ENCODE measurements around the gene ZNG1F.
"Not testable (repeated sequence)": the region's sequence is repeated elsewhere in the genome, so short reads cannot be mapped to it uniquely, and the experiment has no call there.

Gene ZNG1F

GRCh38 chr9:41123812-41124211 lies 65.3 kb downstream of the ZNG1F start:
- not testable (repeated sequence) for FAIRE-seq; DNase-seq (ENCODE audit: low spot score)

DNA sequence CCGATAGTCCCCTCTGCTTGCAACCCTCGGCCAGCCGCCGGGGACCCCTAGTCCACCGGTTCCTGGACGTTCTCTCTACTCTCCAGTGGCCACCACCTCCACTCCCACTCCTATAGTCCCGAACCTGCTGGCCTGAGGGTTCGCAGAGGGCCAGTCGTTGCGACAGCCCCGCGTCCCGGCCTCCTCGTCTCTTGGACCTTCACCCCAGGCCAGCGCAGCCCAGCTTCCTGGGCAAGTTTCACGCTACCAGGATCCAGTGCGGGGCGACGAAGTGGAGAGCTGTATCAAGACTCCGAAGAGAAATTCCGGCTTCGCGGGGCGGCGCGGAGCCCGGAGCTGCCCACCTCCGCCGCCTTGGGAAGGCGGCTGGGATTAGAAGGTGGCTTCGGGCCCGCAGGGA lies 65.7 kb downstream of the ZNG1F start:
- FAIRE-seq; DNase-seq (ENCODE audit: low spot score): not testable (repeated sequence)

DNA sequence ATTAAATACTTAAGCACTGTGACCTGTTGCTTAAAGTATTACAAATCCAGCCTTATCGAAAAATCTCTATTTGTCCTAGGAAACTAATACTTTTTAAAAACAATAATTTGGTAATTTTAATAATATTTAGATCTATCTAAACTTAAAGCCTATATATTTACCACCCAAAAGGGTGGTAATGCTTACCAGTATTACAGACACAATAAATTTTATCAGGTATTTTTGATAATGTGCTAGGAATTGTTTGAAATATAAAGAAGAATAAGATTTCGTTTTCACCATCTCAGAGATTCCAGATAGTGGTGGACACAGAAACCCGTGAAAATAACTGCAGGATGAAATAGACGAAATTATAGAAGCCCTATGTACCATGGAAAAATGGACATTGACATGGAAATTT lies 68.4 kb downstream of the ZNG1F start:
- FAIRE-seq; DNase-seq (ENCODE audit: low spot score): not testable (repeated sequence)

DNA sequence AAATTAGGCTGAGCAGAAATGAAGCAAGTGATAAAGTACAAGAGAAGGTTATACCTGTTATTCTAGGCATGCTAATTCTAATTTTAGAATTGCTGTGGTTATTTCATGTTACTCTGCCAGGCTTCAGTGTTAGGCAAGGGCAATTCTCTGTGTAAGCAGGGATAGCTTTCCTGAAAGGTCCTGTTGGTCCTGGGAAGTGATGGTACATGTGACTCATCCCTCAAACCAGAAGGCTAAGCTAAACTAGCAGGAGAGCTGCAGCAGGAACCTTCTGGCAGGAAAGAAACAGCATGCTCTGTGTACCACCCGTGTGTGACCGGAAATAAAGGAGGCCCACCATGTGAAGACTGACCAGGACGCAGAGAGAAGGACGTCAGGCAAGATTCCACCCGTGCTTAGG lies 69.4 kb downstream of the ZNG1F start:
- not testable (repeated sequence) for DNase-seq (ENCODE audit: low spot score); FAIRE-seq

- FAIRE-seq = not testable (repeated sequence)
These were observed 69.8 kb downstream of the ZNG1F start for GRCh38 chr9:41119311-41119710.

DNA sequence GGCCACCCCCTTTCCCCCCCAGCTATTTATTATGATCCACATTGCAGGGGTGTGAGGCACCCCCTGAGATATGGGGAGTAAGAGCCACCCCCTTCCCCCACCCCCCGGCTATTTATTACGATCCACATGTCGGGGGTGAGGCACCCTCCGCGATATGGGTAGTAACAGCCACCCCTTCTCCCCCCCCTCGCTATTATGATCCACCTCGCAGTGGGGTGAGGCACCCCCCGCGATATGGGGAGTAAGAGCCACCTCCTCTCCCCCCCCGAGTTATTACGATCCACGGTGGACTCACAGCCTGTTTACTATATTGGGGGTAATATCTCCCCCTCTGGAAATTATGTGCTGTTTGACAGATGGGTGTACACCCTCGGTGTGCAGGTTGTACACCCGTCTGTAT lies 75.8 kb downstream of the ZNG1F start:
- DNase-seq (ENCODE audit: low spot score); FAIRE-seq: not testable (repeated sequence)

More at GRCh38 chr9:41119311-41119710, 69.8 kb downstream of the ZNG1F start:
- DNase-seq (ENCODE audit: low spot score) = not testable (repeated sequence)

DNA sequence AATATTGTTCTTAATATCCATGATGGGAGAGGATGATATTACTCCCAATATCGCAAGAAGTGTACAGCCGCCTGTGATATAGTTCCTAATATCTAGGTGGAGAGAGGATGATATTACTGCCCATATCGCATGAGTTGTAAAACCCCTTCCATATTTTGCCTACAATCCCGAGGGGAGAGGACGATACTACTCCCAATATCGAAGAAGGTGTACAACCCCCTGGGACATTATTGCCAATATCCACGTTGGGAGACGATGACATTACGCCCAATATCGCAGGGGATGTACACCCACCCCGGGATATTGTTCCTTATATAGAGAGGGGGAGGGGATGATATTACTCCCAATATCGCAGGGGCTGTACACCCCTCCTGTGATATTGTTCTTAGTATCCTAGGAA lies 77.7 kb downstream of the ZNG1F start:
- DNase-seq (ENCODE audit: low spot score); FAIRE-seq: not testable (repeated sequence)

- not testable (repeated sequence) for FAIRE-seq; DNase-seq (ENCODE audit: low spot score)
These were observed 78.2 kb downstream of the ZNG1F start for GRCh38 chr9:41110913-41111312.

- not testable (repeated sequence) for FAIRE-seq; DNase-seq (ENCODE audit: low spot score)
These were observed 79.9 kb downstream of the ZNG1F start for GRCh38 chr9:41109253-41109652.

DNA sequence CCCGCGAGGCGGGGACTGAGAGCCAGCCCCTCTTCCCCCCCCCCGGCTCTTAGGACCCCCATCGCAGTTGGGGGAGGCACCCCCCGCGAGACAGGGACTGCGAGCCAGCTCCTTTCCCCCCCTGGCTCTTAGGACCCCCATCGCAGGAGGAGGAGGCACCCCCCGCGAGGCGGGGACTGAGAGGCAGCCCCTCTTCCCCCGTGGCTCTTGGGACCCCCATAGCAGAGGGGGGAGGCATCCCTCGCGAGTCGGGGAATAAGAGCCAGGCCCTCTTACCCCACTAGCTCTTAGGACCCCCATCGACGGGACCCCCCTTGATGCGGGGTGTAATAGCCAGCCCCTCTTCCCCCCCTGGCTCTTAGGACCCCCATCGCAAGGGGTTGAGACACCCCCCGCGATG lies 80.3 kb downstream of the ZNG1F start:
- DNase-seq (ENCODE audit: low spot score); FAIRE-seq: not testable (repeated sequence)

DNA sequence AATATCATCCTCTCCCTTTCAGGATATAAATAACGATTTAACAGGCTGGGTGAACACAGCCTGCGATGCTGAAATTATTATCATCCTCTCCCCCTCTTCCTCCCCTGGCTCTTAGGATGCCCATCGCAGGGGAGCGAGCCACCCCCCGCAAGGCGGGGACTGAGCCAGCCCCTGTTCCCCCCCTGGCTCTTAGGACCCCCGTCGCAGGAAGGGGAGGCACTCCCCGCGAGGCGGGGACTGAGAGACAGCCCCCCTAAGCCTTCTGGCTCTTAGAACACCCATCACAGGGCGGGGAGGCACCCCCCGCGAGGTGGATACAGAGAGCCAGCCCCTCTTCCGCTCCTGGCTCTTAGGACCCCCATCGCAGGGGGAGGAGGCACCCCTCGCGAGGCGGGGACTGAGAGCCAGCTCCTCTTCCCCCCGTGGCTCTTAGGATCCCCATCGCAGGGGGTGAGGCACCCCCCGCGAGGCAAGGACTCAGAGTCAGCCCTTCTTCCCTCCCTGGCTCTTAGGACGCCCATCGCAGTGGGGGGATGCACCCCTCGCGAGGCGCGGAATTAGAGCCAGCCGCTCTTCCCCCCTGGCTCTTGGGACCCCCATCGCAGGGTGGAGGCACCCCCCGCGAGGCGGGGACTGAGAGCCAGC lies 82.5 kb downstream of the ZNG1F start:
- FAIRE-seq; DNase-seq (ENCODE audit: low spot score): not testable (repeated sequence)

DNA sequence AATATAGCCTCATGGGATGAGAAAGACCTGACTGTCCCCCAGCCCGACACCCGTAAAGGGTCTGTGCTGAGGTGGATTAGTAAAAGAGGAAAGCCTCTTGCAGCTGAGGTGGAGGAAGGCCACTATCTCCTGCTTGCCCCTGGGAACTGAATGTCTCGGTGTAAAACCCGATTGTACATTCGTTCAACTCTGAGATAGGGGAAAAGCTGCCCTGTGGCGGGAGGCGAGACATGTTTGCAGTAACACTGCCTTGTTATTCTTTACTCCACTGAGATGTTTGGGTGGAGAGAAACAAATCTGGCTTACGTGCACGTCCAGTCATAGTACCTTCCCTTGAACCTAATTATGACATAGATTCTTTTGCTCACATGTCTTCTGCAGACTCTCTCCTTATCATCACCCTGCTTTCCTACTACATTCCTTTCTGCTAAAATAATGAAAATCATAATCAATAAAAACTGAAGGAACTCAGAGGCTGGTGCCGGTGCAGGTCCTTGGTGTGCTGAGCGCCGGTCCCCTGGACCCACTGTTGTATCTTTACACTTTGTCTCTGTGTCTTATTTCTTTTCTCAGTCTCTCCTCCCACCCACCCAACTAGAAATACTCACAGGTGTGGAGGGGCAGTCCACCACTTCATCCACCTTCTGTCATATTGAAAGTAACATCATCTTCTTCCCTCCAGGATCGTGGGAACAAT lies 83.4 kb downstream of the ZNG1F start:
- FAIRE-seq; DNase-seq (ENCODE audit: low spot score): not testable (repeated sequence)

DNA sequence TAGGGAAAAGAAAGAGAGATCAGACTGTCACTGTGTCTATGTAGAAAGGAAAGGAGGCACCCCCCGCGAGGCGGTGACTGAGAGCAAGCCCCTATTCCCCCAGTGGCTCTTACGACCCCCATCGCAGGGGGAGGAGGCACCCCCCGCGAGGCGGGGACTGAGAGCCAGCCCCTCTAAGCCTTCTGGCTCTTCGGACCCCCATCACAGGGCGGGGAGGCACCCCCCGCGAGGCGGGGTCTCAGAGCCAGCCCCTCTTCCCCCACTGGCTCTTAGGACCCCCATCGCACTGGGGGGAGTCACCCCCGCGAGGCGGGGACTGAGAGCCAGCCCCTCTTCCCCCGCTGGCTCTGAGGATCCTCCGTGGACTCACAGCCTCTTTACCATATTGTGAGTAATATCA lies 84.6 kb downstream of the ZNG1F start:
- DNase-seq (ENCODE audit: low spot score); FAIRE-seq: not testable (repeated sequence)

- DNase-seq (ENCODE audit: low spot score); FAIRE-seq: not testable (repeated sequence)
These were observed 88.6 kb downstream of the ZNG1F start for GRCh38 chr9:41100508-41100907.

DNA sequence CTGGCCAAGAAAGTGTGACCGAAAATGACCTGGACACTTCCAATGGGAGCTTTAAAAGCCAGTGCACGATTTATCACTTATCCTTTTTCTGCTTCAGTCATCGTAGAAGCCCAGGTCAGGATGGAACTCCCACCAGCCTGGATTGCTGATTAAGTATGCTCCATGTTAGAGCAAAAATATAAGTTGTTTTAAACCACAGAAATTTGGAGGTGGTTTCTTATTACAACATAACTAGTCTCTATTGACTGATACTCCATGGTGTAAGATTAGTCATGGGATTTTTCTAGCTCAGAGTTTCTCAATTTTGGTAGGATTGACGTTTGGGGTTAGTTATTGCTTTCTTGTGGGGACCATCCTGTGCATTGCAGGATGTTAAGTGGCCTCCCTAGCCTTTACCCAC lies 90.4 kb downstream of the ZNG1F start:
- FAIRE-seq; DNase-seq (ENCODE audit: low spot score): not testable (repeated sequence)

GRCh38 chr9:41095060-41095459 lies 94.1 kb downstream of the ZNG1F start:
- DNase-seq (ENCODE audit: low spot score); FAIRE-seq: not testable (repeated sequence)

- DNase-seq (ENCODE audit: low spot score); FAIRE-seq: not testable (repeated sequence)
These were observed 94.9 kb downstream of the ZNG1F start for GRCh38 chr9:41094010-41094773.

DNA sequence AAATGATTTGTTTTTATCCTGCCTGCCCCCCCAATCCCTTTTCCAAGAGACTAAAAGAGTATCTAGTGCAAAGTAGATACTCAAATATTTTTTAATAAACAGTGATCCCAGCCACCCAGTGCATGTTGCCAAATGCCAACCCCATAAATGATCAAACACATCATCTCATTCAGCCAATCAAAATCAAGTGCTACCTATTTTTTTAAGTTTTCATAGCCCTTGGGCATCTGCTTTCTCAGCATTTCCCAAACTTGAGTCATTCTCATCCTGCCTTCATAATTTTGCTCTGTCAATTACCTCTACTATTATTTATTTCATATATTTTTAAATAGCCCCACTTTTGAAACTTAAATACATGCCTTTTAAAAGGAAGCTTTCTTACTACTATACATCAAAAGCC lies 98.2 kb downstream of the ZNG1F start:
- DNase-seq (ENCODE audit: low spot score); FAIRE-seq: not testable (repeated sequence)

DNA sequence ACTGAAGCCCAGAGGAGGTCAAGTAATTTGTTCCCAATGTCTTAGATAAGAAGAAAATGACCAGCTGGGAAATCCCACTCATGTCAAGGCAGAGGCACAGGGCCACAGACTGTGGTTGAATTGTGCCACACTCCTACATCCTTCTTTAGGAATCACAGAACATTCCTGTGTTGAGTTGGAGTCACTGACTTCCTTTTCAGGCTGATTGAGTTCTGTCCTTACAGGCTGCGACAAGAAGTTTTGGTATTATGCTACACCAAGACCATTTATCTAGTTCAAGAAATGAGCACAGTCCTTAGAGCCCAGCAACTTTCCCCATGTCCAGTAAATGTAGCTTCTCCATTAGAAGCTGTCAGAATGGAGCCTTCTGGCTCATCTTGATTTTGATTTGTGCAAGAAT lies 98.7 kb downstream of the ZNG1F start:
- not testable (repeated sequence) for FAIRE-seq; DNase-seq (ENCODE audit: low spot score)

- FAIRE-seq; DNase-seq (ENCODE audit: low spot score): not testable (repeated sequence)
These were observed 100.6 kb downstream of the ZNG1F start for GRCh38 chr9:41088450-41089059.

GRCh38 chr9:41087929-41088328 lies 101.2 kb downstream of the ZNG1F start:
- not testable (repeated sequence) for DNase-seq (ENCODE audit: low spot score); FAIRE-seq

All from RCC 7860 (cell line).